Measurements from ENCODE around the gene ETV3.

The ETV3 gene

GRCh38 chr1:157134442-157134841, 3.8 kb downstream of the ETV3 start:
- H3K4me1 ChIP-seq: peaks cover 0 to 36% (median 22%) of the 10 kb centered on the region in 4 donors
- peaks cover 64 to 67% (median 66%) of the 10 kb centered on the region in 3 donors for H3K36me3 ChIP-seq
- no peak for TF ChIP-seq CTCF (IDR thresholded peaks at IDR 0.05)
- H3K4me3 ChIP-seq: no peak overlapping the region
- no peaks in the 10 kb centered on the region for H3K27me3 ChIP-seq
- H3K27ac ChIP-seq: no peak overlapping the region
- no peaks in the 10 kb centered on the region for H3K9me3 ChIP-seq
- intact Hi-C loops (cut with DNase I; ENCODE audit: low total_unique reads): no loop called here
- DNase-seq: no peak

GRCh38 chr1:157133426-157133825, 4.8 kb downstream of the ETV3 start:
- no peak for DNase-seq
- peaks cover 0 to 36% (median 22%) of the 10 kb centered on the region in 4 donors for H3K4me1 ChIP-seq
- H3K36me3 ChIP-seq: peaks cover 68 to 75% (median 69%) of the 10 kb centered on the region in 3 donors
- intact Hi-C loops (cut with DNase I; ENCODE audit: low total_unique reads): no loop called here
- no peak for TF ChIP-seq CTCF (IDR thresholded peaks at IDR 0.05)
- no peak overlapping the region for H3K27ac ChIP-seq
- H3K9me3 ChIP-seq: no peaks in the 10 kb centered on the region
- H3K4me3 ChIP-seq: no peak overlapping the region
- no peaks in the 10 kb centered on the region for H3K27me3 ChIP-seq

- H3K9me3 ChIP-seq: no peaks in the 10 kb centered on the region
- TF ChIP-seq CTCF (IDR thresholded peaks at IDR 0.05): no peak
- H3K27me3 ChIP-seq: no peaks in the 10 kb centered on the region
- H3K4me3 ChIP-seq: no peak overlapping the region
- no peak overlapping the region for H3K27ac ChIP-seq
- intact Hi-C loops (cut with DNase I; ENCODE audit: low total_unique reads): no loop called here
- DNase-seq: no peak
- H3K4me1 ChIP-seq: peaks cover 0 to 36% (median 22%) of the 10 kb centered on the region in 4 donors
- peaks cover 74 to 79% (median 76%) of the 10 kb centered on the region in 3 donors for H3K36me3 ChIP-seq
Observed at GRCh38 chr1:157132616-157133167, 5.5 kb downstream of the ETV3 start.

GRCh38 chr1:157132111-157132510, 6.1 kb downstream of the ETV3 start:
- Histone ChIP-seq H3K4me3 (no peak overlapping the region), H3K9me3 (no peaks in the 10 kb centered on the region), H3K27ac (no peak overlapping the region), H3K36me3 (peaks cover 79 to 82% (median 80%) of the 10 kb centered on the region in 3 donors), H3K27me3 (no peaks in the 10 kb centered on the region), H3K4me1 (peaks cover 0 to 31% (median 18%) of the 10 kb centered on the region in 4 donors)
- TF ChIP-seq CTCF (IDR thresholded peaks at IDR 0.05): no peak
- DNase-seq: no peak
- intact Hi-C loops (cut with DNase I; ENCODE audit: low total_unique reads): no loop called here

GRCh38 chr1:157131281-157131680, 6.9 kb downstream of the ETV3 start:
- no peaks in the 10 kb centered on the region for H3K27me3 ChIP-seq
- intact Hi-C loops (cut with DNase I; ENCODE audit: low total_unique reads): no loop called here
- H3K9me3 ChIP-seq: no peaks in the 10 kb centered on the region
- H3K4me1 ChIP-seq: peaks cover 0 to 27% (median 10%) of the 10 kb centered on the region in 4 donors
- DNase-seq: no peak
- no peak overlapping the region for H3K27ac ChIP-seq
- TF ChIP-seq CTCF (IDR thresholded peaks at IDR 0.05): no peak
- H3K4me3 ChIP-seq: no peak overlapping the region
- peaks cover 79 to 90% (median 87%) of the 10 kb centered on the region in 3 donors for H3K36me3 ChIP-seq
